ENCODE results near the gene SMLR1.

Gene SMLR1

GRCh38 chr6:130836055-130836640, 8.9 kb downstream of the SMLR1 start:
- FAIRE-seq: no peak
- no peak for TF ChIP-seq CTCF (IDR thresholded peaks at IDR 0.05; ENCODE audit: insufficient read depth, missing control alignments)
- DNase-seq (ENCODE audit: insufficient read length, low spot score): no peak

- TF ChIP-seq CTCF (IDR thresholded peaks at IDR 0.05; ENCODE audit: insufficient read depth, missing control alignments): no peak
- FAIRE-seq: no peak
Observed at GRCh38 chr6:130837067-130837466, 9.9 kb downstream of the SMLR1 start.

DNA sequence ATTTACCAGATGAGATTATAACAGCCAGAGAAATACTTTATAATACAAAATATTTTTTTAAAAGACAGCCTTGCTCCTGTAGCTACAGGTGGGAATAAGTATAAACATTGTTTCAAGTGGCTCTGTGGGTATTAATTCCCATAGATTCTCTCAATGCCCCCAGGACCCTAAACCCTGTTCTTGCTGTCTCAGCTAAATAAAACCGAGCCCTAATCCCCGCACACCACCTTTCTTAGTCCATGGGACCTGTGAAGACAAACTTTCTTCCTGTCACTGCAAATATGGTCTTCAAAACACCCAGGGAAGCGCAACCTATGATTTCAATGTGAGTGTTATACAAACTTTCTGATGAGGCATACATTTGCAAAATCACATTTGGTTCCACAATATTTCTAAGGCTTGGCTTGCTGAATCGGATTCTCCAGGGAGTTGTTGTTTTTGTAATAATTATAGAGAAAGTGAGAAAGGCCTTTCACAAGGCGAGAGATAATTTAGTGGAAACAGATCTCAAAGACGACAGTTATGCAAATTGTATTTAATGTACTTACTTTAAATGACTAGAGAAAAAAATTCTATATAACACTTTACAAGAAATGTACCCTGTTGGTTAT, 11.1 kb downstream of the SMLR1 start:
- FAIRE-seq: no peak
- no peak for DNase-seq (ENCODE audit: insufficient read length, low spot score)
- no peak for TF ChIP-seq CTCF (IDR thresholded peaks at IDR 0.05; ENCODE audit: insufficient read depth, missing control alignments)

More at GRCh38 chr6:130837067-130837466, 9.9 kb downstream of the SMLR1 start:
- DNase-seq (ENCODE audit: insufficient read length, low spot score): no peak

DNA sequence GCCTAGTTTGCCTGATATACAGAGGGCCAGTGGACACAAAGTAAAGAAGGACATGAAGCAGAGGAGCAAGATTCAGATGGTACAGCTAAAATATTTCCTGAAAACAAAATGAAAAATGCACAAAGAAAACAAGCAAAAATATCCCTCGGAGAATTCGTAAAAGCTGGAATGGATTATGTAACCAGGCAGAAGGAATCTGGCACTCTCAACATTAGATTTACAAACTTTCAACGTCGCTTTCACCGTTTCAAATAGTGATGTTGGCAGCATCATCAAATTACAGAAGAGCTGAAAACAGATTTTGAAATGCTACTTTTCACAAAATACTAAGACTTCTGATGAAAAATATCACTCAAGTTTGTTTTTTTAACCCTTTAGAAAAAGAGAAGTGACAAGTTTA, 11.7 kb downstream of the SMLR1 start:
- FAIRE-seq: no peak
- DNase-seq (ENCODE audit: insufficient read length, low spot score): no peak
- TF ChIP-seq CTCF (IDR thresholded peaks at IDR 0.05; ENCODE audit: insufficient read depth, missing control alignments): no peak

- no peak for TF ChIP-seq CTCF (IDR thresholded peaks at IDR 0.05; ENCODE audit: insufficient read depth, missing control alignments)
- no peak for FAIRE-seq
Observed at GRCh38 chr6:130839379-130839778, 12.2 kb downstream of the SMLR1 start.

GRCh38 chr6:130840050-130840449, 12.8 kb downstream of the SMLR1 start:
- TF ChIP-seq CTCF (IDR thresholded peaks at IDR 0.05; ENCODE audit: insufficient read depth, missing control alignments): no peak
- no peak for FAIRE-seq

More at GRCh38 chr6:130839379-130839778, 12.2 kb downstream of the SMLR1 start:
- DNase-seq (ENCODE audit: insufficient read length, low spot score): no peak

GRCh38 chr6:130841128-130841728, 14.0 kb downstream of the SMLR1 start:
- DNase-seq (ENCODE audit: insufficient read length, low spot score) (no peak), FAIRE-seq (no peak)
- TF ChIP-seq CTCF (IDR thresholded peaks at IDR 0.05; ENCODE audit: insufficient read depth, missing control alignments): no peak

More at GRCh38 chr6:130840050-130840449, 12.8 kb downstream of the SMLR1 start:
- no peak for DNase-seq (ENCODE audit: insufficient read length, low spot score)

All from D721Med (cell line).